HepG2 (cell line): ENCODE results near the gene GJC2.

ENCODE experiments used
- CEBPB ChIP-seq: IDR thresholded peaks from 2 replicates; pipeline ENCODE4 v1.6.1; 2011; ENCODE audit warnings: low read depth, low read length, improper control_type of control experiment, borderline replicate concordance
- EHMT2 ChIP-seq: fragments of 200-600 bp; sonication (generic); IDR thresholded peaks from 2 replicates; pipeline ENCODE4 v1.7.0; 2017; ENCODE audit warnings: antibody characterized with exemption, low read depth, low read length, borderline replicate concordance
- FOXK2 ChIP-seq: fragments of 450-650 bp; IDR thresholded peaks from 2 replicates; pipeline ENCODE4 v1.6.1; 2016
- FOXP1 ChIP-seq, 2 experiments: fragments of 450-650 bp in 1 of 2; IDR thresholded peaks; 2 replicates each; pipeline ENCODE4 v1.6.1; 2017 to 2018; ENCODE audit warnings: antibody characterized with exemption in 1 of 2
- KDM5B ChIP-seq: sonication (generic); formaldehyde crosslinking; IDR thresholded peaks from 2 replicates; pipeline ENCODE4 v1.4.0; 2020; ENCODE audit warnings: missing genetic modification reagents, mild to moderate bottlenecking, borderline replicate concordance
- KLF13 ChIP-seq: sonication (generic); formaldehyde crosslinking; IDR thresholded peaks from 2 replicates; pipeline ENCODE4 v1.4.0; 2020; ENCODE audit warnings: mild to moderate bottlenecking, missing genetic modification reagents
- RAD21 ChIP-seq: fragments of 450-650 bp; formaldehyde crosslinking; IDR thresholded peaks from 2 replicates; pipeline ENCODE4 v1.5.0; 2020; ENCODE audit warnings: mild to moderate bottlenecking
- ZNF564 ChIP-seq: sonication (generic); formaldehyde crosslinking; IDR thresholded peaks from 2 replicates; pipeline ENCODE4 v1.8.1; 2023; ENCODE audit warnings: mild to moderate bottlenecking, missing genetic modification reagents
- TF ChIP-seq, protein P1 (sequence below): IDR thresholded peaks from 2 replicates; pipeline ENCODE4 v1.6.1; 2016; ENCODE audit warnings: control low read depth
- TF ChIP-seq, protein P2 (sequence below): sonication (generic); formaldehyde crosslinking; IDR thresholded peaks from 2 replicates; pipeline ENCODE4 v1.5.0; 2020; ENCODE audit warnings: mild to moderate bottlenecking, missing genetic modification reagents, moderate library complexity
- TF ChIP-seq, protein P3 (sequence below): sonication (generic); formaldehyde crosslinking; IDR thresholded peaks from 2 replicates; pipeline ENCODE4 v1.8.1; 2022; ENCODE audit warnings: mild to moderate bottlenecking, missing genetic modification reagents

DNA sequence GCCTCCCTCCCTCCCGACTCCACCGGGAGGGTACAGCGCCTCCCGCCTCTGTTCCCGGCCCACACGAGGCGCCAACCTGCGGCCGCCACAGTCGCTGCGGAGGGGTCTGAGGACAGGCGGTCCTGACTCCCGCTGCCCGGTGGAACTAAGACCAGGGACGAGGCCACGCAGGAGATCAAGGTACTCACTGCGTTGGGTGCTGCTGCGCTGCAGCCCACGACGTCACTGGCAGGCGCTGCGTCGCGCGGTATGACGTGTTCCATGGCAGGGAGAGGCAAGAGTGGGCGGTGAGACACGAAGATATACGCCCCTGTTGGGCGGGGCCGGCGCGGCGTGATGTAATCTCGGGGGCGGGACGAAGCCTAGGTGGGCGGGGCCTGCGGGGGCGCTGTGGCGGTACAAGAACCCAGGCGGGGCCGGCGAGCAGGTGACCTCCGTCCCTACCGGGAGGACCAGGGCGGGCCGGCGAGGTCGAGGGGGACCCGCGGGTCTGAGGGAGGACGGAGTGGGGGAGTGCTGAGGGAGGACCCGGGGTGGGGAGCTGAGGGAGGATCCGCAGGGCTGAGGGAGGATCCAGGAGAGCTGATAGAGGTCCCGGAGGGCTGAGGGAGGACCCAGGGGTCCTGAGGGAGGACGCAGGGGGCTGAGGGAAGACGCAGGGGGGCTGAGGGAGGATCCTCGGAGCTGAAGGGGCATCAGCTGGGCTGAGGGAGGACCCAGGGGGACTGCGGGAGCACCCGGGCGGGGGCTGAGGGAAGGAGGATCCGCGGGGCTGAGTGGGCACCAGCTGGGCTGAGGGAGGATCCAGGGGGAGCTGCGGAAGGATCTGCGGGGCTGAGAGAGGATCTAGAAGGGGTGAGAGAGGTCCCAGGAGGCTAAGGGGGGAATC, 40.4 kb upstream of the GJC2 start, which contains the start of gene MRPL55:
- TF ChIP-seq ZNF564 (CRISPR knock-in tag) (peak; percentile 85; the same call in 1 of the 2 replicates), FOXK2 (no peak), FOXP1 (IDR thresholded peaks at IDR 0.05) (no peak), FOXP1 (CRISPR knock-in tag; IDR thresholded peaks at IDR 0.05) (no peak), EHMT2 (no peak), RAD21 (CRISPR knock-in tag) (no peak), KLF13 (CRISPR knock-in tag) (0 out of 2 replicates have a peak, but pooled peaks have one; percentile 62), KDM5B (no peak), CEBPB (peak; percentile 84)
- TF ChIP-seq, protein P1, sequence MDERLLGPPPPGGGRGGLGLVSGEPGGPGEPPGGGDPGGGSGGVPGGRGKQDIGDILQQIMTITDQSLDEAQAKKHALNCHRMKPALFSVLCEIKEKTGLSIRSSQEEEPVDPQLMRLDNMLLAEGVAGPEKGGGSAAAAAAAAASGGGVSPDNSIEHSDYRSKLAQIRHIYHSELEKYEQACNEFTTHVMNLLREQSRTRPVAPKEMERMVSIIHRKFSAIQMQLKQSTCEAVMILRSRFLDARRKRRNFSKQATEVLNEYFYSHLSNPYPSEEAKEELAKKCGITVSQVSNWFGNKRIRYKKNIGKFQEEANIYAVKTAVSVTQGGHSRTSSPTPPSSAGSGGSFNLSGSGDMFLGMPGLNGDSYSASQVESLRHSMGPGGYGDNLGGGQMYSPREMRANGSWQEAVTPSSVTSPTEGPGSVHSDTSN (CRISPR knock-in tag) = no peak
- TF ChIP-seq, protein P2, sequence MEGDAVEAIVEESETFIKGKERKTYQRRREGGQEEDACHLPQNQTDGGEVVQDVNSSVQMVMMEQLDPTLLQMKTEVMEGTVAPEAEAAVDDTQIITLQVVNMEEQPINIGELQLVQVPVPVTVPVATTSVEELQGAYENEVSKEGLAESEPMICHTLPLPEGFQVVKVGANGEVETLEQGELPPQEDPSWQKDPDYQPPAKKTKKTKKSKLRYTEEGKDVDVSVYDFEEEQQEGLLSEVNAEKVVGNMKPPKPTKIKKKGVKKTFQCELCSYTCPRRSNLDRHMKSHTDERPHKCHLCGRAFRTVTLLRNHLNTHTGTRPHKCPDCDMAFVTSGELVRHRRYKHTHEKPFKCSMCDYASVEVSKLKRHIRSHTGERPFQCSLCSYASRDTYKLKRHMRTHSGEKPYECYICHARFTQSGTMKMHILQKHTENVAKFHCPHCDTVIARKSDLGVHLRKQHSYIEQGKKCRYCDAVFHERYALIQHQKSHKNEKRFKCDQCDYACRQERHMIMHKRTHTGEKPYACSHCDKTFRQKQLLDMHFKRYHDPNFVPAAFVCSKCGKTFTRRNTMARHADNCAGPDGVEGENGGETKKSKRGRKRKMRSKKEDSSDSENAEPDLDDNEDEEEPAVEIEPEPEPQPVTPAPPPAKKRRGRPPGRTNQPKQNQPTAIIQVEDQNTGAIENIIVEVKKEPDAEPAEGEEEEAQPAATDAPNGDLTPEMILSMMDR = peak; percentile 57
- TF ChIP-seq, protein P3, sequence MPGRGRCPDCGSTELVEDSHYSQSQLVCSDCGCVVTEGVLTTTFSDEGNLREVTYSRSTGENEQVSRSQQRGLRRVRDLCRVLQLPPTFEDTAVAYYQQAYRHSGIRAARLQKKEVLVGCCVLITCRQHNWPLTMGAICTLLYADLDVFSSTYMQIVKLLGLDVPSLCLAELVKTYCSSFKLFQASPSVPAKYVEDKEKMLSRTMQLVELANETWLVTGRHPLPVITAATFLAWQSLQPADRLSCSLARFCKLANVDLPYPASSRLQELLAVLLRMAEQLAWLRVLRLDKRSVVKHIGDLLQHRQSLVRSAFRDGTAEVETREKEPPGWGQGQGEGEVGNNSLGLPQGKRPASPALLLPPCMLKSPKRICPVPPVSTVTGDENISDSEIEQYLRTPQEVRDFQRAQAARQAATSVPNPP (CRISPR knock-in tag) = peak; percentile 24; the same call in 1 of the 2 replicates
